ENCODE results near the gene ZNF101. TPM values are rescaled to one million over a fixed set of nuclear protein-coding genes. Genes with fewer than 3 reads are reported as not detected.
A peak's percentile ranks its signal among the peaks of the same experiment; 100 is the strongest.

The ZNF101 gene
- total RNA-seq, 1 experiment from 2014 or later, result 51.4 TPM

- TF ChIP-seq ZNF281 (CRISPR knock-in tag; IDR thresholded peaks at IDR 0.05), result no peak
- TF ChIP-seq FOXP4 (CRISPR knock-in tag; IDR thresholded peaks at IDR 0.05), result 0 out of 2 replicates have a peak, but pooled peaks have one; percentile 33
- TF ChIP-seq NR3C1 (CRISPR knock-in tag; conservative IDR thresholded peaks at IDR 0.05; ENCODE audit: low read depth), result 0 out of 2 replicates have a peak, but pooled peaks have one; percentile 64
- TF ChIP-seq TP53 (CRISPR knock-in tag; IDR thresholded peaks at IDR 0.05), result 0 out of 2 replicates have a peak, but pooled peaks have one; percentile 55
- peak; percentile 12; the same call in 1 of the 2 replicates for TF ChIP-seq HMGXB4 (CRISPR knock-in tag; IDR thresholded peaks at IDR 0.05)
- TF ChIP-seq SMAD3 (CRISPR knock-in tag; IDR thresholded peaks at IDR 0.05; ENCODE audit: borderline replicate concordance), result no peak
- TF ChIP-seq GRHL2 (CRISPR knock-in tag; IDR thresholded peaks at IDR 0.05; ENCODE audit: insufficient replicate concordance, severe bottlenecking), result no peak
- TF ChIP-seq FOXK1 (CRISPR knock-in tag; IDR thresholded peaks at IDR 0.05), result no peak
- no peak for TF ChIP-seq USF2 (CRISPR knock-in tag; IDR thresholded peaks at IDR 0.05)
- no peak for TF ChIP-seq OVOL2 (CRISPR knock-in tag; IDR thresholded peaks at IDR 0.05; ENCODE audit: borderline replicate concordance)
- TF ChIP-seq TCF7 (CRISPR knock-in tag; IDR thresholded peaks at IDR 0.05; ENCODE audit: low read depth), result no peak
- TF ChIP-seq NFYB (CRISPR knock-in tag; conservative IDR thresholded peaks at IDR 0.05; ENCODE audit: low read depth), result no peak
- TF ChIP-seq RELA (CRISPR knock-in tag; IDR thresholded peaks at IDR 0.05; ENCODE audit: borderline replicate concordance), result no peak
- TF ChIP-seq ESRRA (CRISPR knock-in tag; IDR thresholded peaks at IDR 0.05; ENCODE audit: borderline replicate concordance), result 0 out of 2 replicates have a peak, but pooled peaks have one; percentile 57
- 0 out of 2 replicates have a peak, but pooled peaks have one; percentile 14 for TF ChIP-seq ZBTB21 (CRISPR knock-in tag; IDR thresholded peaks at IDR 0.05; ENCODE audit: borderline replicate concordance)
- TF ChIP-seq SOX15 (CRISPR knock-in tag; IDR thresholded peaks at IDR 0.05), result no peak
- TF ChIP-seq TEAD4 (CRISPR knock-in tag; IDR thresholded peaks at IDR 0.05), result no peak
- TF ChIP-seq EMX1 (CRISPR knock-in tag; IDR thresholded peaks at IDR 0.05), result no peak
- TF ChIP-seq CDX4 (CRISPR knock-in tag; IDR thresholded peaks at IDR 0.05; ENCODE audit: borderline replicate concordance), result no peak
- no peak for TF ChIP-seq ATF6 (CRISPR knock-in tag; IDR thresholded peaks at IDR 0.05)
- no peak overlapping the region for H3K27ac Mint-ChIP-seq
- H3K4me1 Mint-ChIP-seq, result peaks cover 17% of the 10 kb centered on the region
- DNase-seq (ENCODE audit: low spot score) (no peak), ATAC-seq (no peak)
- peak overlapping the region; percentile 90 for H3K4me3 Mint-ChIP-seq
- H3K9me3 Mint-ChIP-seq, result no peaks in the 10 kb centered on the region
- CTCF ChIA-PET, result interaction anchor here (0.5 to 2.2 kb wide), 6 partner anchors 10 to 1485 kb away, joined by 3 to 14 read pairs (median 4); partner anchors contain the start of gene GMIP
- H3K36me3 Mint-ChIP-seq, result peaks cover 16% of the 10 kb centered on the region
- POLR2A ChIA-PET, result no interaction called here
- H3K27me3 Mint-ChIP-seq (ENCODE audit: low read depth), result no peaks in the 10 kb centered on the region; the same call in 1 of the 2 replicates
Observed at GRCh38 chr19:19626516-19627472, 41.8 kb upstream of the ZNF101 start.
